NB4 (cell line): ENCODE data around the gene PLEKHH2.
A peak's percentile ranks its signal among the peaks of the same experiment; 100 is the strongest.

Experiments
- POLR2A ChIP-seq: IDR thresholded peaks from 2 replicates; pipeline ENCODE4 v1.6.1; 2011; ENCODE audit warnings: mild to moderate bottlenecking; ENCODE audit not compliant: insufficient read length; ENCODE audit errors: extremely low read depth
- TF ChIP-seq, protein P1 (sequence below): IDR thresholded peaks from one replicate; pipeline ENCODE4 v1.5.1; 2012; ENCODE audit warnings: low read depth, low read length

GRCh38 chr2:43798300-43798699 is 161.2 kb downstream of the PLEKHH2 start:
- TF ChIP-seq, protein P1, sequence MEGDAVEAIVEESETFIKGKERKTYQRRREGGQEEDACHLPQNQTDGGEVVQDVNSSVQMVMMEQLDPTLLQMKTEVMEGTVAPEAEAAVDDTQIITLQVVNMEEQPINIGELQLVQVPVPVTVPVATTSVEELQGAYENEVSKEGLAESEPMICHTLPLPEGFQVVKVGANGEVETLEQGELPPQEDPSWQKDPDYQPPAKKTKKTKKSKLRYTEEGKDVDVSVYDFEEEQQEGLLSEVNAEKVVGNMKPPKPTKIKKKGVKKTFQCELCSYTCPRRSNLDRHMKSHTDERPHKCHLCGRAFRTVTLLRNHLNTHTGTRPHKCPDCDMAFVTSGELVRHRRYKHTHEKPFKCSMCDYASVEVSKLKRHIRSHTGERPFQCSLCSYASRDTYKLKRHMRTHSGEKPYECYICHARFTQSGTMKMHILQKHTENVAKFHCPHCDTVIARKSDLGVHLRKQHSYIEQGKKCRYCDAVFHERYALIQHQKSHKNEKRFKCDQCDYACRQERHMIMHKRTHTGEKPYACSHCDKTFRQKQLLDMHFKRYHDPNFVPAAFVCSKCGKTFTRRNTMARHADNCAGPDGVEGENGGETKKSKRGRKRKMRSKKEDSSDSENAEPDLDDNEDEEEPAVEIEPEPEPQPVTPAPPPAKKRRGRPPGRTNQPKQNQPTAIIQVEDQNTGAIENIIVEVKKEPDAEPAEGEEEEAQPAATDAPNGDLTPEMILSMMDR: peak; percentile 12
- no peak for TF ChIP-seq POLR2A
